CD4-positive, alpha-beta memory T cell (primary cell): ENCODE measurements around the gene NIPAL4. TPM values are rescaled to one million over a fixed set of nuclear protein-coding genes. Genes with fewer than 3 reads are reported as not detected.
A peak's percentile ranks its signal among the peaks of the same experiment; 100 is the strongest.

ENCODE experiments used
- CTCF ChIA-PET: fragments of 350-600 bp; sonication (Branson Sonifier 250); formaldehyde crosslinking; loops from one replicate; lab custom pipeline; 2021; ENCODE audit warnings: inconsistent platforms; ENCODE audit not compliant: partially characterized antibody; lab: Charles Lee
- POLR2A ChIA-PET: fragments of 350-600 bp; sonication (Branson Sonifier 250); formaldehyde crosslinking; loops from one replicate; lab custom pipeline; 2021; ENCODE audit not compliant: partially characterized antibody; lab: Charles Lee
- DNase-seq, 5 donors: peaks; one replicate each; pipeline versions ENCODE4 v3.0.0 to v3.0.0-alpha.2; 2020 to 2022; ENCODE audit warnings: mixed read lengths in 1 of 5
- H3K27ac ChIP-seq: one replicate; pipeline ENCODE4 v1.7.0; 2013; ENCODE audit warnings: low read depth, low read length
- H3K27me3 ChIP-seq: 2 replicates; pipeline ENCODE4 v1.7.0; 2013; ENCODE audit warnings: mild to moderate bottlenecking, low read length, moderate library complexity; ENCODE audit not compliant: insufficient read depth
- H3K36me3 ChIP-seq: 2 replicates; pipeline ENCODE4 v1.7.0; 2013; ENCODE audit warnings: mild to moderate bottlenecking, low read length, moderate library complexity; ENCODE audit not compliant: insufficient read depth
- H3K4me1 ChIP-seq: 2 replicates; pipeline ENCODE4 v1.7.0; 2013; ENCODE audit warnings: mild to moderate bottlenecking, low read length, moderate library complexity; ENCODE audit not compliant: insufficient read depth
- H3K4me3 ChIP-seq, 2 donors: one replicate each; pipeline ENCODE4 v1.7.0; 2013; ENCODE audit warnings: low read length in 2 of 2, mild to moderate bottlenecking in 1 of 2
- H3K9me3 ChIP-seq, 2 donors: one replicate each; pipeline ENCODE4 v1.7.0; 2013; ENCODE audit warnings: low read length in 2 of 2, control low read depth in 1 of 2; ENCODE audit not compliant: control insufficient read depth in 1 of 2
- H3K27ac Mint-ChIP-seq, 7 donors: one replicate each; pipeline ENCODE4 v1.8.0; 2020 to 2021; ENCODE audit warnings: mixed read lengths in 7 of 7, mild to moderate bottlenecking in 6 of 7, inconsistent platforms in 3 of 7, moderate library complexity in 3 of 7
- H3K27me3 Mint-ChIP-seq, 2 donors: one replicate each; pipeline ENCODE4 v1.8.0; 2020 to 2021; ENCODE audit warnings: mixed read lengths in 2 of 2
- H3K36me3 Mint-ChIP-seq, 2 donors: one replicate each; pipeline ENCODE4 v1.8.0; 2020 to 2021; ENCODE audit warnings: mixed read lengths in 2 of 2, inconsistent platforms in 1 of 2, mild to moderate bottlenecking in 1 of 2
- H3K4me1 Mint-ChIP-seq, 4 donors: one replicate each; pipeline ENCODE4 v1.8.0; 2020 to 2021; ENCODE audit warnings: mixed read lengths in 4 of 4, mild to moderate bottlenecking in 1 of 4
- H3K4me3 Mint-ChIP-seq, 8 donors: one replicate each; pipeline ENCODE4 v1.8.0; 2020 to 2021; ENCODE audit warnings: mixed read lengths in 8 of 8, mild to moderate bottlenecking in 7 of 8, moderate library complexity in 6 of 8, inconsistent platforms in 3 of 8
- H3K9me3 Mint-ChIP-seq, 8 donors: one replicate each; pipeline ENCODE4 v1.8.0; 2020 to 2021; ENCODE audit warnings: mixed read lengths in 8 of 8, mild to moderate bottlenecking in 5 of 8, inconsistent platforms in 3 of 8, moderate library complexity in 1 of 8
- intact Hi-C: fragments of 100-400 bp; cut with micrococcal nuclease; formaldehyde crosslinking; loops from one replicate; pipeline ENCODE4 v1.15.1; 2023
- polyA plus RNA-seq, 2 donors: library from polyadenylated mRNA; unstranded; fragments of 300-500 nt; fragmentation: Illumina TruSeq; gene quantifications; one replicate each; pipeline ENCODE4 v1.2.3, GENCODE V29; 2021
- total RNA-seq, 2 experiments: library from RNA; stranded (reverse); gene quantifications; one replicate each; pipeline ENCODE4 v1.2.3, GENCODE V29; 2021

The NIPAL4 gene
- total and polyA plus RNA-seq, 4 experiments from 2014 or later, result not detected

DNA sequence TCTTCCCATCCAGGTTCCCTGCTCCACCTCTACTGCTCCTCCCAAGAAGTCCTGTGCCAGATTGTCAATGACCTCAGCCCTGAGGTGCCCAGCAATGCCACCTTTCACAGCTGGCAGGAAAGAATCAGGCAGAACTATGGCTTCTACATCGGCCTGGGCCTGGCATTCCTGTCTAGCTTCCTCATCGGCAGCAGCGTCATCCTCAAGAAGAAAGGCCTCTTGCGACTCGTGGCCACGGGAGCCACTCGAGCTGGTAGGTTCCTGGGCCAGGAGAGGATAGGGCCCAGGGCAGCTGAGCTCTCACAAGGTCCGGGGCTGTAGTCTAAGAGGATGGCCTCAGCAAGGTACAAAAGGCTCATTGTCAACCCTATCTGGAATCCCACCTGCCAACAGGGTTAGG is 3.1 kb downstream of the NIPAL4 start:
- no peaks in the 10 kb centered on the region for H3K9me3 Mint-ChIP-seq
- no peak for DNase-seq
- peak overlapping the region in 1 of 7 donors; percentile 81 for H3K27ac Mint-ChIP-seq
- POLR2A ChIA-PET, result no interaction called here
- CTCF ChIA-PET, result interaction anchor here (0.8 to 7.2 kb wide), 2 partner anchors 7 to 14 kb away, joined by 3 to 34 read pairs; no protein-coding TSS in a partner anchor
- no peak overlapping the region for H3K27ac ChIP-seq
- peaks cover 15 to 25% (median 22%) of the 10 kb centered on the region in 4 donors for H3K4me1 Mint-ChIP-seq
- intact Hi-C loops, result no loop called here
- peaks cover 8 to 9% of the 10 kb centered on the region in 2 donors for H3K27me3 Mint-ChIP-seq
- no peaks in the 10 kb centered on the region for H3K9me3 ChIP-seq
- H3K4me3 Mint-ChIP-seq, result no peak overlapping the region
- peaks cover 3 to 8% of the 10 kb centered on the region in 2 donors for H3K36me3 Mint-ChIP-seq
- H3K4me1 ChIP-seq, result peaks cover 11% of the 10 kb centered on the region
- no peaks in the 10 kb centered on the region for H3K36me3 ChIP-seq
- no peak overlapping the region for H3K4me3 ChIP-seq
- H3K27me3 ChIP-seq, result no peaks in the 10 kb centered on the region

DNA sequence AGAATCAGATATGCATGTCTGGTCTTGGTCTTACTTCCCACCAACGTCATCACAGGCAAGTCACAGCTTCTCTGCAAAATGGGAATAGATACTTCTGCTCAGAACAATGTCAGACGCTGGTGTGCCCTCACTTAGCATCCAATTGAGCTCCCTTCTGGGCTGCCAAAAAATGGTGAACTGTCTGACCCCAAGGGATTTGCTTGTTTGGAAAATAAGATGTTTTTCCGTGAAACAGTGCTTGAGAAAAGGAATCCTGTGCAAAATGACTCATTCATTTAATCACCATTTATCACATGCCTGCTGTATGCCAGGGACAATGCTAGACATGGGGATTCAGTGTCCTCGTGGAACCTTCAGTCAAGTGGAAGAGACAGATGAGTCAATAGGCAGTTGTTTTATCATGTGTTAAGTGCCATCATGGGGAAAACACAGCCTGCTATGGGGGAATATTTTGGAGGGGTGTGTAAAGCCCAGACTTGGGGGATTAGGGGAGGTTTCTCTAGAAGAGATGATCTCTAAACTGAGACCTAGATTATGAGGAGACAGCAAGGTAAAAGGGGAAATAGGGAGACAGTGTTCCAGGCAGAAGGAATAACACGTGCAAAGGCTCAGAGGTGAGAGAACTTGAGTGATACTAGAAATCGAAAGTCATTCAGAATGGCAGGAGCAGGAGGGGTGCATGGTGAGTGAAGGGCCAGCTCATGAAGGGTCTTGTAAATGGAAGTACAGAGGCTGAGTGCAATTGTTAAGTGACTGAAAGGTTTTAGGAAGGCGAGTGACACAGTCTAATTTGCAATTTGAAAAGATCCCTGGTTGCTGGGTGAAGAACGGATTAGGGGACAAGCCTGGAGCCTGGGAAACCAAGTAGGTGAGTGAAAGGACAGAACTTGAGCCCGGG is 3.9 kb downstream of the NIPAL4 start:
- peak overlapping the region in 1 of 8 donors; percentile 7 for H3K4me3 Mint-ChIP-seq

DNA sequence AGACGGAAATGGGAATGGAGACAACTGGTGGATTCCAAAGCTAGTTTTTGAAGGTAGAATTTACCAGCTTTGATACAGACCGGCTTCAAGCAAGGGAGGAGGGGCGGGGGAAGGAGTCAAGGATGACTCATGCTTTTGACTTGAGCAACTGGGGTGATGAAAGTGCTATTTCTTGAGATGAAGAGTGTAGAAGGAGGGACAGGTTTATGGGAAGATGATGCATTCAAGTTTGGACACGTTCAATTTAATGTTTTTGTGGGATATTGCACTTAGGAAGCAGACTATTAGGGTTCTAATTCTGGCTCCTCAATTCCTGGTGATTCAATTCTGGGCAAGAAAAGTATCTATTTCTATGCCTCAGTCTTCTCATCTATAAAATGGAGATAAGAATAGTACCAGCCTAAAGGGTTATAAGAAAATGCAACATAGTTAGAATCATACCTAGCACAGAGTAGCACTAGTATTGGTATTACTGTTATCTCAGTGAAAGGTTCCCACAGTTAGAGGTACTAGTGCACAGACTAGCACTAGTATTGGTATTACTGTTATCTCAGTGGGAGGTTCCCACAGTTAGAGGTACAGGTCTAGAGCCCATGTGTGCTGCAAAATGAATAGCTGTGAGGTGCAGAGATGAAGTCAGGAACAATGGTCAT is 4.6 kb downstream of the NIPAL4 start:
- POLR2A ChIA-PET, result no interaction called here
- Mint-ChIP-seq H3K4me3 (no peak overlapping the region), H3K9me3 (no peaks in the 10 kb centered on the region), H3K27me3 (peaks cover 8 to 9% of the 10 kb centered on the region in 2 donors), H3K4me1 (peaks cover 15 to 25% (median 21%) of the 10 kb centered on the region in 4 donors), H3K27ac (no peak overlapping the region), H3K36me3 (peaks cover 3 to 8% of the 10 kb centered on the region in 2 donors)
- Histone ChIP-seq H3K4me3 (no peak overlapping the region), H3K27ac (no peak overlapping the region), H3K9me3 (no peaks in the 10 kb centered on the region), H3K36me3 (no peaks in the 10 kb centered on the region), H3K4me1 (peaks cover 9% of the 10 kb centered on the region), H3K27me3 (no peaks in the 10 kb centered on the region)
- CTCF ChIA-PET, result interaction anchor here (1.6 to 1.7 kb wide), 2 partner anchors 9 to 12 kb away, joined by 5 read pairs; no protein-coding TSS in a partner anchor
- intact Hi-C loops, result no loop called here
- no peak for DNase-seq

More for the DNA sequence above, 3.9 kb downstream of the NIPAL4 start:
- POLR2A ChIA-PET, result no interaction called here
- H3K27ac ChIP-seq, result no peak overlapping the region
- H3K27me3 ChIP-seq, result no peaks in the 10 kb centered on the region
- peaks cover 3 to 8% of the 10 kb centered on the region in 2 donors for H3K36me3 Mint-ChIP-seq
- peak overlapping the region in 3 of 7 donors; percentile 22 to 44 (median 38) for H3K27ac Mint-ChIP-seq
- CTCF ChIA-PET, result interaction anchor here (0.8 to 7.2 kb wide), 4 partner anchors 6 to 13 kb away, joined by 3 to 34 read pairs (median 5); no protein-coding TSS in a partner anchor
- peaks cover 8 to 9% of the 10 kb centered on the region in 2 donors for H3K27me3 Mint-ChIP-seq
- H3K36me3 ChIP-seq, result no peaks in the 10 kb centered on the region
- intact Hi-C loops, result no loop called here
- peaks cover 15 to 25% (median 22%) of the 10 kb centered on the region in 4 donors for H3K4me1 Mint-ChIP-seq
- no peak for DNase-seq
- H3K4me1 ChIP-seq, result peaks cover 11% of the 10 kb centered on the region
- H3K9me3 Mint-ChIP-seq, result no peaks in the 10 kb centered on the region
- H3K9me3 ChIP-seq, result no peaks in the 10 kb centered on the region
- no peak overlapping the region for H3K4me3 ChIP-seq

DNA sequence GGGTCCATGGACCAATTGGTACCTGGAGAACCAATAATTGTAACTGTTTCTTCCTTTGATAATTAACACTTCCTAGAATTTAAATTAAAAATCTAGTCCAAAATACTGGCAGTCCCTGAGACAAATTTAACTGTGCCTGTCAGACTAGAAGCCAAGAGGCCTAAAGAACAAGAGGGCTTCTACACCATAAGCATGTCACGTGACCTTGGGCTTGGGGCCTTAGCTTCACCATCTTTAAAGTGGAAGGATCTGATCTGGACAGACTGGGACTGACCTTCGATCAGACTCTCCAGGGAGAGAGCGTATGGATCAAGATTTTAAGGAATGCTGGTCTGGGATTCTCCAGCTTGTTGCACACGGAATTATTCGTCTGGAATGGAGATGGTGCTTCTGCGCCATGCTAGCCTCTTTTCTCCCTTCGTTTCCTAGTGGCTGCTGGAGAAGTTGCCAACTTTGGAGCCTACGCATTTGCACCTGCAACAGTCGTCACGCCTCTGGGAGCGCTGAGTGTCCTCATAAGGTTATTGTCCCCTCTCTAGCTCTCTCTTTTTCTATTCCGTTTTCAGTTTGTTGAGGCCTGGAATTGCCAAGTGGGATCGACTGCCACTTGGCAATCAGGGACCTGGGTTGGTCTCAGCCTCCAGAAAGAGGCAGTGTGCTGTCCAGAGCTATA is 8.4 kb downstream of the NIPAL4 start:
- POLR2A ChIA-PET, result no interaction called here

DNA sequence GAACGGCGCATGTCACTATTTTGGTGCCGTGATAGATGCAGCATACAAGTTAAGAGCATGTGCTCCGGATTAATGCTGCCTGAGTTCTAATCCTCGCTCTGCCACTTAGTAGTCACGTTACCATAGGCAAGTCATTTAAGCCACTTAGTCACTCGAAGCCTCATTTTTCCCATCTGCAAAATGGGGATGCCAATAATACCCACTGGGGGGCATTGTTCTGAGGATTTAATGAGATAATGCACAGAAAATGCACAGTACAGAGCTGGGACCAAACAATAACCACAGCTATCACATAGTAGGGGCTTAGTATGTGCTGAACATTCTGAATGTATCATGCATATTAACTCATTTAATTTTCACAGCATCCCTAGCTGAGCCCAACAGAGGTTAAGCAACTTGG is 9.1 kb downstream of the NIPAL4 start:
- Mint-ChIP-seq H3K9me3 (no peaks in the 10 kb centered on the region), H3K36me3 (peaks cover 18 to 22% of the 10 kb centered on the region in 2 donors), H3K4me1 (peaks cover 8 to 18% (median 11%) of the 10 kb centered on the region in 4 donors), H3K4me3 (no peak overlapping the region), H3K27ac (no peak overlapping the region), H3K27me3 (no peaks in the 10 kb centered on the region)
- H3K9me3 ChIP-seq, result no peaks in the 10 kb centered on the region
- no peaks in the 10 kb centered on the region for H3K27me3 ChIP-seq
- no peaks in the 10 kb centered on the region for H3K36me3 ChIP-seq
- intact Hi-C loops, result no loop called here
- H3K4me1 ChIP-seq, result no peaks in the 10 kb centered on the region
- ChIA-PET POLR2A (interaction anchor here (2.0 kb wide), 1 partner anchor 250 kb away, joined by 4 read pairs; no protein-coding TSS in a partner anchor), CTCF (interaction anchor here (0.7 to 5.1 kb wide), 12 partner anchors 9 to 274 kb away, joined by 3 to 34 read pairs (median 4); partner anchors contain the start of genes LSM11 and NIPAL4)
- no peak overlapping the region for H3K4me3 ChIP-seq
- no peak for DNase-seq
- no peak overlapping the region for H3K27ac ChIP-seq

More for the DNA sequence above, 8.4 kb downstream of the NIPAL4 start:
- Mint-ChIP-seq H3K4me1 (peaks cover 9 to 23% (median 13%) of the 10 kb centered on the region in 4 donors), H3K4me3 (no peak overlapping the region), H3K27ac (no peak overlapping the region), H3K27me3 (no peaks in the 10 kb centered on the region), H3K9me3 (no peaks in the 10 kb centered on the region), H3K36me3 (peaks cover 14 to 16% of the 10 kb centered on the region in 2 donors)
- H3K27ac ChIP-seq, result no peak overlapping the region
- no peaks in the 10 kb centered on the region for H3K27me3 ChIP-seq
- intact Hi-C loops, result no loop called here
- no peaks in the 10 kb centered on the region for H3K36me3 ChIP-seq
- H3K9me3 ChIP-seq, result no peaks in the 10 kb centered on the region
- DNase-seq, result no peak
- H3K4me3 ChIP-seq, result no peak overlapping the region
- CTCF ChIA-PET, result interaction anchor here (1.0 to 5.1 kb wide), 10 partner anchors 8 to 250 kb away, joined by 3 to 34 read pairs (median 12); partner anchors contain the start of gene NIPAL4
- H3K4me1 ChIP-seq, result no peaks in the 10 kb centered on the region

DNA sequence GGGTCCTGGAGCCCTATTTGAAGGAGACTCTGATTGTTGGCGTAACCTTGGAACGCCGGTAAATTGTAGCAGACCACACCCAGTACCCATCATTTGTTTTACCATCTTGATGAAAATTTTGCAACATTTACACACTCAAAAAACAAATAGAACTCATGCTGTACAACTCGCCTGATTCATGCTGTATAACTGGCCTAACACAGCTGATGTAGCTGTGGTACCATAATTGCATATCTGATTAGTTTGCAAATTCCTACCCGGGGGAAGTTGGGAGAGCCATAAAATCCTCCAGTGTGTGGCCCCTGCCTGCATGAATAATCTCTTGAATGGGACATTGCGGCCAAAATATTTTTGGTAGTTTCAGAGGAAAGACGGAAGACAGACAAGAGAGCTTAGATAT is 9.7 kb downstream of the NIPAL4 start:
- peaks cover 2 to 12% (median 4%) of the 10 kb centered on the region in 4 donors for H3K4me1 Mint-ChIP-seq
- intact Hi-C loops, result no loop called here
- Histone ChIP-seq H3K9me3 (no peaks in the 10 kb centered on the region), H3K36me3 (no peaks in the 10 kb centered on the region), H3K4me1 (no peaks in the 10 kb centered on the region), H3K27me3 (no peaks in the 10 kb centered on the region), H3K4me3 (no peak overlapping the region), H3K27ac (no peak overlapping the region)
- H3K27me3 Mint-ChIP-seq, result no peaks in the 10 kb centered on the region
- no peaks in the 10 kb centered on the region for H3K9me3 Mint-ChIP-seq
- no peak for DNase-seq
- ChIA-PET POLR2A (interaction anchor here (2.0 kb wide), 1 partner anchor 249 kb away, joined by 4 read pairs; no protein-coding TSS in a partner anchor), CTCF (interaction anchor here (0.7 to 5.1 kb wide), 14 partner anchors 9 to 274 kb away, joined by 3 to 34 read pairs (median 4); partner anchors contain the start of genes LSM11 and NIPAL4)
- H3K27ac Mint-ChIP-seq, result no peak overlapping the region
- peaks cover 20 to 28% of the 10 kb centered on the region in 2 donors for H3K36me3 Mint-ChIP-seq
- H3K4me3 Mint-ChIP-seq, result no peak overlapping the region
